GM19324 (cell line): Measurements from ENCODE around the gene ANKRD36B.
"Not testable (repeated sequence)": the region's sequence is repeated elsewhere in the genome, so short reads cannot be mapped to it uniquely, and the experiment has no call there.

Source experiments
- ATAC-seq: cut with Tn5 transposase; IDR thresholded peaks from one replicate; pipeline ENCODE4 v1.9.1; 2021; ENCODE audit warnings: mild to moderate bottlenecking, moderate library complexity; ENCODE audit not compliant: unreplicated experiment, low FRiP score

The ANKRD36B gene

GRCh38 chr2:97550498-97550897 lies 39.2 kb downstream of the ANKRD36B start:
- ATAC-seq = not testable (repeated sequence)

- ATAC-seq = not testable (repeated sequence)
These were observed 40.6 kb downstream of the ANKRD36B start for GRCh38 chr2:97549058-97549457.

- ATAC-seq = not testable (repeated sequence)
These were observed 41.1 kb downstream of the ANKRD36B start for GRCh38 chr2:97548536-97548935.

GRCh38 chr2:97546711-97547110 lies 43.0 kb downstream of the ANKRD36B start:
- ATAC-seq = no peak

GRCh38 chr2:97544911-97545310 lies 44.8 kb downstream of the ANKRD36B start:
- ATAC-seq = not testable (repeated sequence)

GRCh38 chr2:97525904-97526303 lies 63.8 kb downstream of the ANKRD36B start:
- ATAC-seq = not testable (repeated sequence)

GRCh38 chr2:97523816-97524215 lies 65.9 kb downstream of the ANKRD36B start:
- ATAC-seq = not testable (repeated sequence)

- ATAC-seq = not testable (repeated sequence)
These were observed 66.6 kb downstream of the ANKRD36B start for GRCh38 chr2:97522916-97523555.

- ATAC-seq = not testable (repeated sequence)
These were observed 94.0 kb downstream of the ANKRD36B start for GRCh38 chr2:97495651-97496050.

- not testable (repeated sequence) for ATAC-seq
These were observed 99.5 kb downstream of the ANKRD36B start for GRCh38 chr2:97490141-97490540.
